CD4-positive, alpha-beta T cell treated with Interleukin-6 for 4 hours (primary cell): ENCODE data around the gene PRSS50.

Experiments used
- DNase-seq: peaks from one replicate; pipeline ENCODE4 v3.0.0-alpha.2; 2020; ENCODE audit warnings: mixed read lengths

Gene PRSS50

GRCh38 chr3:46669191-46669999 lies 48.3 kb downstream of the PRSS50 start:
- no peak for DNase-seq

- no peak for DNase-seq
These were observed 49.1 kb downstream of the PRSS50 start for GRCh38 chr3:46668591-46668990.

- no peak for DNase-seq
These were observed 49.6 kb downstream of the PRSS50 start for GRCh38 chr3:46668116-46668515.

- no peak for DNase-seq
These were observed 50.0 kb downstream of the PRSS50 start for GRCh38 chr3:46667657-46668056.

DNA sequence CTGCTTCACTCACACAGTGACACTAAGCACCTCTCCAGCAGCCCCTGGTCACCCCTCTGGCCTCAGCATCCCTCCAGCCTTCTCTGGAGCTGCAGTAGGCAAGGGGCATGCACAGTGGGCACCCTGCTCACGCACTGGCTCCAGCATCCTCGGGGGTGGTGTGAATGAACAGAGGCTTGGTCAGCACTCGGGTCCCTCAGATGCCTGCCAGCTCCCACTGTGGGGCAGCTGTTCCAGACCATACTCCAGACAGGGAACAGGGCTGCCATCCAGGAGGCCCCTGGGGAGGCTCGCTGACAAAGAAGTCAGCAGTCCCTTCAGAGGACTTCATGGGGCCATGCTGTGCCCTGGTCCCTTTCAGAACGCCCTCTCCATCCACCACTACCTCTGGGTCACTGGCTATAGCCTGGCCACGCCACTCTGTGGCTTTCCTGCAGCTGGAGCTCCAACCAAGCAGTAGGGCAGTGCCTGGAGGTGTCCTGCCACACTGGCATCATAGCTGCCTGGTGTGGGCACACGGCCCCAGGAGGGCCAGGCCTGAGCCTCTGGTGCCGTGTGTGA lies 50.5 kb downstream of the PRSS50 start:
- DNase-seq = no peak

GRCh38 chr3:46666453-46666845 lies 51.2 kb downstream of the PRSS50 start:
- no peak for DNase-seq

GRCh38 chr3:46665763-46666452 lies 51.8 kb downstream of the PRSS50 start:
- no peak for DNase-seq

GRCh38 chr3:46664971-46665762 lies 52.5 kb downstream of the PRSS50 start:
- DNase-seq = no peak

GRCh38 chr3:46664188-46664970 lies 53.3 kb downstream of the PRSS50 start:
- DNase-seq = no peak

GRCh38 chr3:46663591-46664135 lies 54.0 kb downstream of the PRSS50 start:
- peak; percentile 14 for DNase-seq

- DNase-seq = no peak
These were observed 54.7 kb downstream of the PRSS50 start for GRCh38 chr3:46662771-46663551.
